ENCODE measurements around the gene SCARF2.

SCARF2 gene

GRCh38 chr22:20459152-20459542 is 21.5 kb upstream of the SCARF2 start:
- Histone ChIP-seq H3K9me3 (ENCODE audit: severe bottlenecking) (no peaks in the 10 kb centered on the region), H3K4me1 (ENCODE audit: insufficient read depth, poor library complexity, severe bottlenecking) (no peaks in the 10 kb centered on the region), H3K36me3 (ENCODE audit: low read depth) (peaks cover 3% of the 10 kb centered on the region), H3K27ac (ENCODE audit: poor library complexity, severe bottlenecking) (no peak overlapping the region), H3K27me3 (ENCODE audit: insufficient read depth, poor library complexity, severe bottlenecking) (no peaks in the 10 kb centered on the region), H3K4me3 (ENCODE audit: severe bottlenecking) (no peak overlapping the region)
- DNase-seq (ENCODE audit: low spot score) (no peak), ATAC-seq (ENCODE audit: low read depth) (no peak)
- TF ChIP-seq CTCF (IDR thresholded peaks at IDR 0.05; ENCODE audit: poor library complexity, severe bottlenecking): no peak

GRCh38 chr22:20458530-20459151 is 21.0 kb upstream of the SCARF2 start:
- no peaks in the 10 kb centered on the region for H3K9me3 ChIP-seq (ENCODE audit: severe bottlenecking)
- peaks cover 3% of the 10 kb centered on the region for H3K36me3 ChIP-seq (ENCODE audit: low read depth)
- H3K4me1 ChIP-seq (ENCODE audit: insufficient read depth, poor library complexity, severe bottlenecking): no peaks in the 10 kb centered on the region
- H3K4me3 ChIP-seq (ENCODE audit: severe bottlenecking): no peak overlapping the region
- H3K27ac ChIP-seq (ENCODE audit: poor library complexity, severe bottlenecking): no peak overlapping the region
- DNase-seq (ENCODE audit: low spot score): no peak
- H3K27me3 ChIP-seq (ENCODE audit: insufficient read depth, poor library complexity, severe bottlenecking): no peaks in the 10 kb centered on the region
- TF ChIP-seq CTCF (IDR thresholded peaks at IDR 0.05; ENCODE audit: poor library complexity, severe bottlenecking): no peak
- ATAC-seq (ENCODE audit: low read depth): no peak

GRCh38 chr22:20457506-20458240 is 20.0 kb upstream of the SCARF2 start:
- H3K9me3 ChIP-seq (ENCODE audit: severe bottlenecking): no peaks in the 10 kb centered on the region
- no peak overlapping the region for H3K4me3 ChIP-seq (ENCODE audit: severe bottlenecking)
- H3K36me3 ChIP-seq (ENCODE audit: low read depth): peaks cover 3% of the 10 kb centered on the region
- H3K27me3 ChIP-seq (ENCODE audit: insufficient read depth, poor library complexity, severe bottlenecking): no peaks in the 10 kb centered on the region
- no peak overlapping the region for H3K27ac ChIP-seq (ENCODE audit: poor library complexity, severe bottlenecking)
- DNase-seq (ENCODE audit: low spot score) (no peak), ATAC-seq (ENCODE audit: low read depth) (no peak)
- no peak for TF ChIP-seq CTCF (IDR thresholded peaks at IDR 0.05; ENCODE audit: poor library complexity, severe bottlenecking)
- no peaks in the 10 kb centered on the region for H3K4me1 ChIP-seq (ENCODE audit: insufficient read depth, poor library complexity, severe bottlenecking)

GRCh38 chr22:20456722-20457076 is 19.1 kb upstream of the SCARF2 start:
- Histone ChIP-seq H3K36me3 (ENCODE audit: low read depth) (peaks cover 3% of the 10 kb centered on the region), H3K4me3 (ENCODE audit: severe bottlenecking) (no peak overlapping the region), H3K9me3 (ENCODE audit: severe bottlenecking) (no peaks in the 10 kb centered on the region), H3K27me3 (ENCODE audit: insufficient read depth, poor library complexity, severe bottlenecking) (no peaks in the 10 kb centered on the region), H3K4me1 (ENCODE audit: insufficient read depth, poor library complexity, severe bottlenecking) (no peaks in the 10 kb centered on the region), H3K27ac (ENCODE audit: poor library complexity, severe bottlenecking) (no peak overlapping the region)
- ATAC-seq (ENCODE audit: low read depth): no peak
- no peak for TF ChIP-seq CTCF (IDR thresholded peaks at IDR 0.05; ENCODE audit: poor library complexity, severe bottlenecking)
- DNase-seq (ENCODE audit: low spot score): no peak
